ENCODE results near the gene SOX13.
"Not testable (repeated sequence)": the region's sequence is repeated elsewhere in the genome, so short reads cannot be mapped to it uniquely, and the experiment has no call there.

SOX13 gene

DNA sequence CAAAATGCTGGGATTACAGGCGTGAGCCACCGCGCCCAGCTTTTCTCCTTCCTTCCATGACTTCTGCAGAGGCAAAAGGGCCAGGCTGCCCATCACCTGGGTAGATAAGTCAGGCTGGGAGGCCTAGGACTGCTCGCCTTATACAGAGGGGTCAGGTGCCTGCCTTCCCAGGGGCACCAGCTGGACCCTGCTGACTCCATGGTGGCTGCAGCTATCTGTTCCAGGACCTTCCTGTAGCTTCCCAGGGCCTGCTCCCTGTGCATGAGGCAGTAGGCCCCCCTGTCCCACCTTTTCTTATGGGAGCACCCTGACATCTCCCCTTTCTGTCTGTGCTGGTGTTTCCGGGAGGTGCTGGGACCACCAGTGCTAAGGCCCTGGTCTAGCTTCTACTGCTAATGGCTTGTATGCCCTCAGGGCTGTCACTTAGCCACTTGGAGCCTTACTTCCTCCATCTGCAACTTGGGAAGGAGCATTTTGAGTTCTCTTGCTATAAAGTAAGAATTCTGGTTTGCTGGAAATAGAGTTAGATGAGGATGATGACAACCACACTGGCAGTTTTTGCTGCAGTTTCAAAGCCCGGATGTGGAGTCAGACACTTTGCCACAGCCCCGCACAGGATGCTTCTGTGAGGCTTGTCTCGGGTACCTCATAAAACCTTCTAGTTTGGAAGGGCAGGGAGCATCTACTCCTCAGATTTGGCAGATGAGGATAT is 14.4 kb downstream of the SOX13 start:
- DNase-seq (ENCODE audit: low read depth, low spot score) = no peak
- Histone ChIP-seq H3K27ac (ENCODE audit: low read length) (no peak overlapping the region), H3K4me3 (ENCODE audit: low read length) (no peak overlapping the region), H3K27me3 (ENCODE audit: control insufficient read depth, insufficient read depth, low read length) (no peaks in the 10 kb centered on the region), H3K36me3 (ENCODE audit: control insufficient read depth, insufficient read depth, low read length) (no peaks in the 10 kb centered on the region), H3K9me3 (ENCODE audit: control insufficient read depth, insufficient read depth, low read length) (no peaks in the 10 kb centered on the region), H3K4me1 (ENCODE audit: control insufficient read depth, insufficient read depth, low read length) (peaks cover 52% of the 10 kb centered on the region)
- no CpG with 5 or more reads among the region's 8 CpGs for WGBS (ENCODE audit: insufficient coverage, insufficient read length)

DNA sequence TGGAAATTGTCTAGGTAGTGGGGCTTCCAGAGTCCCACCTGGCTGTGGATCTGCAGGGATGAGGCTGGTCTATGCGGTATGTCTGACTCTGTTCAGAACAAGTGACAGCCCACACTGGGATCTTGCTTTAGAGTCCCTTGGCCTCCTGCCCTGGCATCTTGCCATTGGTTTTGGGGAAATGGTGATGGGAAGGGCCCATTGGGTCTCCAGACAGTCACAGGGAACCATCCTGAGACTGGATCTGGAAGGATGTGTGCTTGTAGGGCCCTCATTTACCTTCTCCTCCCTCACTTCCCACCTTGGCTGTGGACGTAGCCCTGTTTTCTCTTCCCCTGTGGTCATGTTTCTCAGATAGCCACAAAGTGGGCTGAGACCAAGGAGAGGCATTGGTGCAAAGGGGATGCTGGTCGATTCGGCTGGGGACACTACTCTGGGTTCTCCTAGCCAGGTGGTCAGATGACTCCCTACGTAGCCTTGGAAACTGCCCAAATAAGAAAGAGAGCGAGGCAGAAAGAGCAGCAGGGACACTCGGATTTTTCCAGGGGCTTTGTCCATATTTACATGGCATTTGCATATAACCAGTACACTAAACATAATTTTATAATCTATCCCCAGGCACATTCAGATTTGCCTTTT is 15.1 kb downstream of the SOX13 start:
- Histone ChIP-seq H3K27me3 (ENCODE audit: control insufficient read depth, insufficient read depth, low read length) (no peaks in the 10 kb centered on the region), H3K27ac (ENCODE audit: low read length) (no peak overlapping the region), H3K4me3 (ENCODE audit: low read length) (no peak overlapping the region), H3K36me3 (ENCODE audit: control insufficient read depth, insufficient read depth, low read length) (no peaks in the 10 kb centered on the region), H3K9me3 (ENCODE audit: control insufficient read depth, insufficient read depth, low read length) (no peaks in the 10 kb centered on the region), H3K4me1 (ENCODE audit: control insufficient read depth, insufficient read depth, low read length) (peaks cover 52% of the 10 kb centered on the region)
- no peak for DNase-seq (ENCODE audit: low read depth, low spot score)
- WGBS (ENCODE audit: insufficient coverage, insufficient read length) = no CpG with 5 or more reads among the region's 7 CpGs

- Histone ChIP-seq H3K27me3 (ENCODE audit: control insufficient read depth, insufficient read depth, low read length) (no peaks in the 10 kb centered on the region), H3K27ac (ENCODE audit: low read length) (no peak overlapping the region), H3K4me1 (ENCODE audit: control insufficient read depth, insufficient read depth, low read length) (peaks cover 48% of the 10 kb centered on the region), H3K9me3 (ENCODE audit: control insufficient read depth, insufficient read depth, low read length) (no peaks in the 10 kb centered on the region), H3K36me3 (ENCODE audit: control insufficient read depth, insufficient read depth, low read length) (no peaks in the 10 kb centered on the region), H3K4me3 (ENCODE audit: low read length) (no peak overlapping the region)
- WGBS (ENCODE audit: insufficient coverage, insufficient read length) = no CpG with 5 or more reads among the region's 8 CpGs
- no peak for DNase-seq (ENCODE audit: low read depth, low spot score)
Observed at GRCh38 chr1:204088596-204088995, 15.7 kb downstream of the SOX13 start.

GRCh38 chr1:204089044-204089751 is 16.3 kb downstream of the SOX13 start:
- Histone ChIP-seq H3K4me1 (ENCODE audit: control insufficient read depth, insufficient read depth, low read length) (peaks cover 42% of the 10 kb centered on the region), H3K4me3 (ENCODE audit: low read length) (no peak overlapping the region), H3K27me3 (ENCODE audit: control insufficient read depth, insufficient read depth, low read length) (no peaks in the 10 kb centered on the region), H3K27ac (ENCODE audit: low read length) (no peak overlapping the region), H3K36me3 (ENCODE audit: control insufficient read depth, insufficient read depth, low read length) (no peaks in the 10 kb centered on the region), H3K9me3 (ENCODE audit: control insufficient read depth, insufficient read depth, low read length) (no peaks in the 10 kb centered on the region)
- no peak for DNase-seq (ENCODE audit: low read depth, low spot score)
- WGBS (ENCODE audit: insufficient coverage, insufficient read length) = no CpG with 5 or more reads among the region's 15 CpGs

- not testable (repeated sequence) for H3K9me3 ChIP-seq (ENCODE audit: control insufficient read depth, insufficient read depth, low read length); H3K27ac ChIP-seq (ENCODE audit: low read length); H3K36me3 ChIP-seq (ENCODE audit: control insufficient read depth, insufficient read depth, low read length); H3K4me3 ChIP-seq (ENCODE audit: low read length); H3K27me3 ChIP-seq (ENCODE audit: control insufficient read depth, insufficient read depth, low read length); DNase-seq (ENCODE audit: low read depth, low spot score)
- peaks cover 43% of the 10 kb centered on the region for H3K4me1 ChIP-seq (ENCODE audit: control insufficient read depth, insufficient read depth, low read length)
- no CpG with 5 or more reads among the region's 3 CpGs for WGBS (ENCODE audit: insufficient coverage, insufficient read length)
Observed at GRCh38 chr1:204090132-204090531, 17.2 kb downstream of the SOX13 start.

GRCh38 chr1:204091066-204091465 is 18.2 kb downstream of the SOX13 start:
- Histone ChIP-seq H3K9me3 (ENCODE audit: control insufficient read depth, insufficient read depth, low read length) (no peaks in the 10 kb centered on the region), H3K27me3 (ENCODE audit: control insufficient read depth, insufficient read depth, low read length) (no peaks in the 10 kb centered on the region), H3K27ac (ENCODE audit: low read length) (no peak overlapping the region), H3K4me1 (ENCODE audit: control insufficient read depth, insufficient read depth, low read length) (peaks cover 42% of the 10 kb centered on the region), H3K36me3 (ENCODE audit: control insufficient read depth, insufficient read depth, low read length) (no peaks in the 10 kb centered on the region), H3K4me3 (ENCODE audit: low read length) (no peak overlapping the region)
- DNase-seq (ENCODE audit: low read depth, low spot score) = no peak
- no CpG with 5 or more reads among the region's 7 CpGs for WGBS (ENCODE audit: insufficient coverage, insufficient read length)

DNA sequence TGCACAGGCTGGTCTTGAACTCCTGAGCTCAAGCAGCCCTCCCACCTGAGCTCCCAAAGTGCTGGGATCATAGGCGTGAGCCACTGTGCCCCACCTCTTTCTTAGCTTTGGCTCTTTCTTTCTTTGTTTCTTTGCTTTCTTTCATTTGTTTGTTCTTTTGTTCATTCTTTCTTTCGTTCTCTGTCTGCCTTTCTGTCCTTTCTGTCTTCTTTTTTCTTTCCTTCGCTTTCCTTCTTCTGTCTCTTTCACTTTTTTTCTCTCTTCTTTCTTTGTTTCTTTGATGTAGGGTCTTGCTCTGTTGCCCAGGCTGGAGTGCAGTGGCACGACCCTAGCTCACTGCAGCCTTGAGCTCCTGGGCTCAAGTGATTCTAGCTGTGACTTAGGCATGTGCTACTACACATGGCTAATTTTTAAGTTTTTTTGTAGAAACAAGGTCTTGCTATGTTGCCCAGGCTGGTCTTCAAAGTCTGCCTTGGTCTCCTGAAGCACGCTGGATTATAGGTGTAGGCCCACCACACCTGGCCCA is 18.9 kb downstream of the SOX13 start:
- Histone ChIP-seq H3K36me3 (ENCODE audit: control insufficient read depth, insufficient read depth, low read length) (no peaks in the 10 kb centered on the region), H3K27ac (ENCODE audit: low read length) (no peak overlapping the region), H3K4me1 (ENCODE audit: control insufficient read depth, insufficient read depth, low read length) (peaks cover 42% of the 10 kb centered on the region), H3K4me3 (ENCODE audit: low read length) (no peak overlapping the region), H3K27me3 (ENCODE audit: control insufficient read depth, insufficient read depth, low read length) (no peaks in the 10 kb centered on the region), H3K9me3 (ENCODE audit: control insufficient read depth, insufficient read depth, low read length) (no peaks in the 10 kb centered on the region)
- DNase-seq (ENCODE audit: low read depth, low spot score) = no peak
- WGBS (ENCODE audit: insufficient coverage, insufficient read length) = no CpG with 5 or more reads among the region's 5 CpGs

GRCh38 chr1:204092632-204093420 is 19.9 kb downstream of the SOX13 start:
- Histone ChIP-seq H3K36me3 (ENCODE audit: control insufficient read depth, insufficient read depth, low read length) (no peaks in the 10 kb centered on the region), H3K4me1 (ENCODE audit: control insufficient read depth, insufficient read depth, low read length) (peaks cover 39% of the 10 kb centered on the region), H3K9me3 (ENCODE audit: control insufficient read depth, insufficient read depth, low read length) (no peaks in the 10 kb centered on the region), H3K4me3 (ENCODE audit: low read length) (no peak overlapping the region), H3K27me3 (ENCODE audit: control insufficient read depth, insufficient read depth, low read length) (no peaks in the 10 kb centered on the region), H3K27ac (ENCODE audit: low read length) (no peak overlapping the region)
- no peak for DNase-seq (ENCODE audit: low read depth, low spot score)
- WGBS (ENCODE audit: insufficient coverage, insufficient read length) = no CpG with 5 or more reads among the region's 12 CpGs

GRCh38 chr1:204093421-204093717 is 20.5 kb downstream of the SOX13 start:
- Histone ChIP-seq H3K36me3 (ENCODE audit: control insufficient read depth, insufficient read depth, low read length) (no peaks in the 10 kb centered on the region), H3K27me3 (ENCODE audit: control insufficient read depth, insufficient read depth, low read length) (no peaks in the 10 kb centered on the region), H3K4me1 (ENCODE audit: control insufficient read depth, insufficient read depth, low read length) (peaks cover 35% of the 10 kb centered on the region), H3K4me3 (ENCODE audit: low read length) (no peak overlapping the region), H3K27ac (ENCODE audit: low read length) (no peak overlapping the region), H3K9me3 (ENCODE audit: control insufficient read depth, insufficient read depth, low read length) (no peaks in the 10 kb centered on the region)
- no peak for DNase-seq (ENCODE audit: low read depth, low spot score)
- WGBS (ENCODE audit: insufficient coverage, insufficient read length) = no CpG with 5 or more reads among the region's 4 CpGs

GRCh38 chr1:204093781-204094180 is 20.9 kb downstream of the SOX13 start:
- Histone ChIP-seq H3K9me3 (ENCODE audit: control insufficient read depth, insufficient read depth, low read length) (no peaks in the 10 kb centered on the region), H3K4me3 (ENCODE audit: low read length) (no peak overlapping the region), H3K27ac (ENCODE audit: low read length) (no peak overlapping the region), H3K4me1 (ENCODE audit: control insufficient read depth, insufficient read depth, low read length) (peaks cover 32% of the 10 kb centered on the region; the same call in 1 of the 2 replicates), H3K36me3 (ENCODE audit: control insufficient read depth, insufficient read depth, low read length) (no peaks in the 10 kb centered on the region), H3K27me3 (ENCODE audit: control insufficient read depth, insufficient read depth, low read length) (no peaks in the 10 kb centered on the region)
- no CpG with 5 or more reads among the region's 2 CpGs for WGBS (ENCODE audit: insufficient coverage, insufficient read length)
- DNase-seq (ENCODE audit: low read depth, low spot score) = no peak

Measured in iPS DF 6.9 (cell line).